Astrocyte (in vitro differentiated cells and primary cell): ENCODE data around the gene GBX1.

Experiments used
- CTCF ChIP-seq: IDR thresholded peaks from 2 replicates; pipeline ENCODE4 v1.5.1; 2011; ENCODE audit warnings: low read depth, mild to moderate bottlenecking, inconsistent platforms, low read length, moderate library complexity; ENCODE audit not compliant: insufficient read depth
- EZH2 ChIP-seq: IDR thresholded peaks from 2 replicates; pipeline ENCODE4 v1.6.1; 2012; ENCODE audit warnings: mild to moderate bottlenecking, low read length, inconsistent platforms; ENCODE audit not compliant: insufficient read depth

- TF ChIP-seq EZH2 (peak; percentile 99), CTCF (no peak)
These were observed 781 bp downstream of the GBX1 start for GRCh38 chr7:151166629-151167196.
